HG03558 (cell line): Measurements from ENCODE around the gene BCL11B.

Source experiments
- ATAC-seq: cut with Tn5 transposase; IDR thresholded peaks from one replicate; pipeline ENCODE4 v1.9.1; 2021; ENCODE audit warnings: moderate number of reproducible peaks; ENCODE audit not compliant: unreplicated experiment; ENCODE audit errors: extremely low read depth

Gene BCL11B

GRCh38 chr14:99128185-99128584 lies 143.8 kb downstream of the BCL11B start:
- ATAC-seq, result no peak

- ATAC-seq, result no peak
Measured at GRCh38 chr14:99127651-99128167, 144.3 kb downstream of the BCL11B start.

- ATAC-seq, result no peak
Measured at GRCh38 chr14:99125616-99126431, 146.2 kb downstream of the BCL11B start.

DNA sequence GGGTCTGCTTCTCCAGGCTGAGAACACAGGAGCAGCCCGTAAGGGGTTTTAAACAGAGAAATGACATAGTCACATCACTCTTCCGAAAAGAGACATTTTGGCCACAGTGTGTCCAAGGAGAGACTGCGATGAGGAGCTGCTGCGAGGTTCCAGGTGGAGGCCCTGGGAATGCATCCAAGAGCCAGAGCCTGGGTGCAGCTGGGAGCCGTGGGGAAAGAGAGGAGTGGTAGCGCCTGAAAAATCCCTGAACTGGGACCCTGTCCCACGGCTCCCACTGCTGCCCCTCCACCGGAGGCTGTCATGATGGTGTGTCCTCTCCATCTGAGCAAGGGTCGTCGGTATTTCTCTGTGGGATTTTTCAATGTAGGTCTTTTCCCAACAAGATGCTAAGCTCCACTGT lies 146.9 kb downstream of the BCL11B start:
- no peak for ATAC-seq

DNA sequence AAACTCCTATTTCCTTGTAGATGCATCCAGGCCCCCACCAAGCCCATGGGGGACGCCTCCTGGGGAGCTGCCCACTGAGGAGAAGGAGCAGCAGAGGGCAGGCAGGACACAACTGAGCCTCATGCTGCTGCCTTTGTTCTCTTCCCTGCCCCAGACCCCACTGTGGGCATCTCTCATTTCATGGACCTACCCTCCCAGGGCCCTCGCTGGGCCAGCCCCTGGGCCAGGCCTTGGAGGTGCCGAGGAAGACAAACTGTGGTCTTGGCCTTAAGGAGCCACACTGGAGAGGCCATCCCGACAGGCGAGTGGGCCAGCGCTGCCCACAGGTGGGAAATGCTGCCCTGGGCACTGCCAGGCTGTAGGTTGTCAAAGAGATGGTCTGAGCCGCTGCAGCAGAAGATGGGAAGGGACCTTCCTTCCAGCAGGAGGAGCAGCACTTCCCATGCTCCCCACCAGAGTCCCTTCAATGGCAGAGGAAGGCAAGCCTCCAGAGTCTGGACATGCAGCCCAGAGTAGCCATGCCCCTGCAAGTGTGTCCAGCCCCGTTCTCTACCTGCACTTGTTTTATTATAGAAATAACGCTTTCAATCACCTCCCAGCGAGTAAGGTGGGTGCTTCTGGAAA lies 147.4 kb downstream of the BCL11B start:
- ATAC-seq, result no peak

DNA sequence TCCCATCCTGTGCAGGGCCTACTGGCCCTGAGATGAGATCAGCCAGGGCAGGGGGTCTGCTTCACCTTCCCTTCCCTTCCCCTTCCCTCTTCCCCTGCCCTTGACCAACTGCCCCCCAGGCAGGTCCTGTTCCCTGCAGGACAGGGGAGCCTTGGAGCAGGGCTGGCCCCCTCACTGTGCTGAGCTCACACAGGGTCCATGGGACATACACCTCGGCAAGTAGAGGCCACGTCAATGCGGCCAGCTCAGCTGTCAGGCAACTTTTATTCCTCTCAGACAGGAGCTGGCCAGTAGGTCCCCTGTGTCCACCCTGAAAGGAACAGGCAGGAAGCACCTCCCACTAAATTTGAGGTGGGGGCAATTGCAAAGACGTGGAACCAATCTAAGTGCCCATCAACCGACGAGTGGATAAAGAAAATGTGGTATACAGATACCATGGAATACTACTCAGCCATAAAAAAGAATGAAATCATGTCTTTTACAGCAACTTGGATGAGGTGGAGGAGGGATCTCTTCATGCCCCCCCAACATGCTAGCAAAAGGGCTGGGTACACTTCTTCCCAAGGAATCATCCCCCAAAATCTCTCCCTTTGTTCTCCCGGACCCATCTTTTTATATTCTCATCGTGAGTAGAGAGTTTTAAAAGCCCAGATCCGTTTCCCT lies 148.7 kb downstream of the BCL11B start:
- ATAC-seq, result no peak

DNA sequence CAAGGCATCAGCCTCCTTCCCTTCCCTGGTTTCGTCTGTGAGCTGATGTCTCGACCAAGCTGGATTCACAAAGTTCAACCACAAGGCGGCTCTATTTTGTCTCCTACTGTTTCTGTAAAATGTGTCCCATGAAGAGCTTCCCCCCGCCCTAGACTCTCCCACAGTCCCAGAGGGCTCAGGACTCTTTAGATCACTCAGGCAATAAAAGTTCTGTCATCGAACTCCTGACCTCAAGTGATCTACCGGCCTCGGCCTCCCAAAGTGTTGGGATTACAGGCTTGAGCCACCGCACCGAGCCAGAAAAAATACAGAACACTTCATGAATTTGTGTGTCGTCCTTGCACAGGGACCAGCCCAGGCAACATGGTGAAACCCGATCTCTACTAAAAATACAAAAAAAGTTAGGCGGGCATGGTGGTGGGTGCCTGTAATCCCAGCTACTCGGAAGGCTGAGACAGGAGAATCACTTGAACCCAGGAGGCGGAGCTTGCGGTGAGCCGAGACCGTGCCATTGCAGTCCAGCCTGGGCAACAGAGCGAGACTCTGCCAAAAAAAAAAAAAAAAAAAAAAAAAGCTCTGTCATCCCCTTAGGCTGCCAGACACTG lies 149.4 kb downstream of the BCL11B start:
- no peak for ATAC-seq

DNA sequence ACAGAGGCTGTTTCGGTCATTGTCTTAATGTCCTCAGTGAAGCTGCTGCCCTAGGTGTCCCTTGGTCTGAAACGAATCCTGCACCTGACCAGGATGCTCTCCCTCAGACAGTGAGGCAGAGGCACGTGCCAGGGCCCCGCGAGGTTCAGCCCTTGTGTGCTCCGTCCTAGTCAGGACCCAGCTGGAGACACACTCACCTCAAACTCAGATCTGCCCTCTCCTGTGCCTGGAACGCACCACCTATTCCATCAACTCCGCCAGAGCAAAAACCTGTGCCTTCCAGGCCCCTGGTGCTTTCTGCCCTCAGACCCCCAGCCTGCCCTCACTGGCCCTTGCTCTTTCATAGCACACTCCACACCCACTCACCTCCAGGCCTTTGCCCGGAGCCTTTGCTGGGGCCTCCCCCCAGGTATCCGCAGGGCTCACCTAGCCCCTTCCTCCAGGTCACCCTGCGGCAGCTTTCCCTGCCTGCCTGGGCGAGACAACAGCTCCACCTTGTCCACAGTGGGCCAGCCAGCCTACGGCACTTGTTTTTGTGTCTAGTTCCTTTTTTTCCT lies 150.6 kb downstream of the BCL11B start:
- no peak for ATAC-seq

DNA sequence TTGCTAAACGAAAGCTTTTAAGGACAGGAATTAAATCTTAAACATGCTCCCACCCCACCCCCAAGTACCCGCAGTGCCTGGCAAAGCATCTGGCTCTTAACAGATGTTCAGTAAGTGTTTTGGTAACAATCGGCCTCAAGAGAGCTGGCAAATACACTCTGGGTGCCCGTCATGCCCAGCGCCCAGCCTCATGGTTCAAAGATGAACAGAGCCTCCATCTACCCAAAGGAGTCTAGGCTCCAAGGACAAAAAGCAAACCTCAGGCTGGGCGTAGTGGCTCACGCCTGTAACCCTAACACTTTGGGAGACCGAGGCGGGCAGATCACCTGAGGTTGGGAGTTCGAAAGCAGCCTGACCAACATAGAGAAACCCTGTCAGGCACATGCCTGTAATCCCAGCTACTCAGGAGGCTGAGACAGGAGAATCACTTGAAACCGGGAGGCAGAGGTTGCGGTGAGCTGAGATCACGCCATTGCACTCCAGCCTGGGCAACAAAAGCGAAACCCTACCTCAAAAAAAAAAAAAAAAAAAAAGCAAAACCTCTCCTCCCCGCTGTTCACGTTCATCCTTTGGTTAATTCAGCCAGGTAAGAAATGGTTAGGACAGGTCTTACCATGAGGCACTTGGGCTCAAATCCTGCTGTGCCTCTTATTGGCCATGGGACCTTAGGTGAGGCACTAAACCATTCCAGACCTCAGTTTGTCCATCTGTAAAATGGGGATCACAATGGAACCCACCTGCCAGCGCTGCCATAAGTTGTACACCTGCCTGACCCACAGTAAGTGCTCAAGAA lies 151.3 kb downstream of the BCL11B start:
- no peak for ATAC-seq

DNA sequence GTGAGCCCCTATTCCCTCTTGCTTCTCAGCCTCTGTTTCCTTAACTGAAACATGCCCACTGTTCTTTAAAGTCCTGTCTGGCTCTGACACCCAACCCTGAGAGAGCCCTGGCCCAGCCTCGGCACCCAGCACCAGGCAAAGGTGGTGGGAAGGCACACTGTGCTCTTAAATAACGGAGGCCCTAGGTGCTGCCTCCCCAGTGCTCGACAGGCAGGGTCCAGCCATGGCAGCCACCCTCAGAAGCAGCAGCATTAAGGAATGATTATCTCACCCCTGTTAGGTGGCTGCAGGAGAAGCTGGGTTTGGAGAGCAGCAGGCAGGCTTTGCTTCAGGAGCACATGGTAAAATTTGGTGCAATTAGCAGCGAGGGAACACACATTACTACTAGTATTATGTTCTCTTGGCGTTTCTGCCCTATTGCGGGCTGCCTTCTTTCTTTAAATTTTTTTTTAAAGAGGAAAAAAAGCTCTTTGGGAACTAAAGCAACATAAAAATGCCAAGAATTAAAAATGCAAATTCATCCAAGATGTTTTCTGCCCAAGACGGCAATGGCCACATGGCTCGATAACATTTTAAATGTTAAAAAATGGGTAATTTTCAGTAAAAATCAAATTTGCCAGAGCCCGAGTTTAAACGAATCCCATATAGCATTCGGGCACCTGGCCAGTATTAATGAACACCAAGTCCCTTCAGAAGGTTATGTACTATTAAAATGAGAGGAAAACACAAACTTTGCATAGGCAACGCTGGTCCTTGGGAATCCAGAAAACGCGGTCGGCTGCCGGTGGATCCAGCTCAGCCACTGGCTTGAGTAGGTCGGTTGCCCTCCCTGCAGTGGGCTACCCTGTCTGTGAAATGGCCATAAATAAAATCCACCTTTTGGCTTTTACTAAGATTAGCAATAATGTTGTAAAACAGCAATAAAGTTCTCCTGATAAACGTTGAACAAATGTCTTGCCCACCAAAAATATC lies 152.2 kb downstream of the BCL11B start:
- no peak for ATAC-seq
